Hypothalamus (tissue), 51 donors: ENCODE measurements around the gene ACVR2B.

Experiments
- DNase-seq, 51 donors: peaks; one replicate each; lab custom pipeline; 2025; lab: John Stamatoyannopoulos, UW

ACVR2B gene

DNA sequence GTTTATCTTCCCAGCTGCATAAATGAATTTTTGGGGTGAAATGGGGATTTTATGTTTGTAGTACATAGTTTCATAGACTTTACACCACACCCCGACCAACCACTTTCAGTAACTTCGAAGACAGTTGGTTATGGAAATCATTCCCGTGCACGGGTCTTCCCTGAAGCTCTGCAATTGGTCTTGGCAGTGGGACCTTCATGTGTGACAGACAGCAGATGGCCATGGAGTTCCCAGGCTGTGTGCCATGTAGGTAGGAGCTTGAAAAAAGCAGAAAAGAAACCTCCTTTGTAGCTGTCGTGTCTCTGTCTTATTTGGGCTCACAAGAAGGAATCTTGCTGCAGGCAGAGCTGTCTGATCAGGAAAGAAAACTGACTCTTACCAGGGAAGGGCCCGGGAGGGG lies 68.3 kb downstream of the ACVR2B start:
- no peak for DNase-seq

GRCh38 chr3:38524141-38524739 lies 70.5 kb downstream of the ACVR2B start:
- DNase-seq = no peak

- no peak for DNase-seq
Observed at GRCh38 chr3:38526792-38527191, 73.1 kb downstream of the ACVR2B start.

GRCh38 chr3:38528457-38528856 lies 74.8 kb downstream of the ACVR2B start:
- DNase-seq = no peak

DNA sequence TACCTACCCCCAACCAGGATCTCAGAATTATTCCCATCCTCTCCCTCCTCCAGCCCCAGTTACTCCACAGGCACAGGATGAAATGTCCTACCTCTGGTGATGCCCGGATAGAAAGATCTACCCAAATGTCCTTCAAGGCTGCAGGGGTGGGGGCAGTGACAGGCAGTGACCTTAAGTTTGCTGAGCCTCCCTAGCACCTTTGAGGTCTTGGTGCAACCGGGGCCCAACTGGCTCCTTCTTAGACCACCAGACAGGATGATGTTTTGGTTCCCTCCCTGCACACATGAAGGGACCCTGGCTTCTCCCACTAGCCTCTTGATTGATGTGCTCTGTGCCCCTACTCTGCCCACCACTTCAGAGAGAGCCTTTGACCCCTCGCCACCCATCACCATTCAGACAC lies 78.8 kb downstream of the ACVR2B start:
- no peak for DNase-seq

DNA sequence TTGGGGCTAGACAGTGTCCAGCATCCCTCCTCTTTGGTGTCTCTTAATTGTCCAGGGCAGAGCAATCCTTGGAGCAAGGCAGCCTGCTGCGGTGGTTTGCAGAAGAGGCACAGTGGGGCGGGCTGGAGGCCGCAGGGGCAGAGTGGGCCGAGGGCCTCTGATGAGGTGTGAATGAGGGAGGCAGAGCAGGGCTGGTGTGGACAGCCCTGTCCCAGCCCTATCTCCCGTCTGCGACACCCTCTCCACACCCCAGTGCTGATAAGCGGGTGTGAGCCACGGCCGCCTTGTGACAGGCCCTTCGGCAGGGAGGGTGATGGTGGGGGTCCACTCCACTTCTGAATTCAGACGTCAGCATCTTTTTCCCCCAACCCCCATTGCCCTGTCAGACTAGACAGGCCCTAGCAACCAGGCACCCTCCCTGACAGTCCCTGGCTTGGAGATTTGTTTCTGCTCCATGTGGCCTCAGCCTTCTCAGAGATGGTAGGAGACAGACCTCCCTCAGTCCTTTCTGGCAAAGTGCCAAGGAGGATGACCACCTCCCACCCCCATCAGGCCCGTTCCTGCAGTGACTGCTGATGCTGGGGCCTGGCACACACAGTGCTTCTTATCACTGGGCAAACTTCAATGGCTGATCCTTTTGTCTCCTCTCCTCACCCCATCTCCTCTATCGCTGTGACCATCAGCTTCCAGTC lies 79.7 kb downstream of the ACVR2B start:
- DNase-seq = no peak

GRCh38 chr3:38534180-38534579 lies 80.5 kb downstream of the ACVR2B start:
- DNase-seq = no peak

GRCh38 chr3:38534604-38535003 lies 80.9 kb downstream of the ACVR2B start:
- DNase-seq = no peak

DNA sequence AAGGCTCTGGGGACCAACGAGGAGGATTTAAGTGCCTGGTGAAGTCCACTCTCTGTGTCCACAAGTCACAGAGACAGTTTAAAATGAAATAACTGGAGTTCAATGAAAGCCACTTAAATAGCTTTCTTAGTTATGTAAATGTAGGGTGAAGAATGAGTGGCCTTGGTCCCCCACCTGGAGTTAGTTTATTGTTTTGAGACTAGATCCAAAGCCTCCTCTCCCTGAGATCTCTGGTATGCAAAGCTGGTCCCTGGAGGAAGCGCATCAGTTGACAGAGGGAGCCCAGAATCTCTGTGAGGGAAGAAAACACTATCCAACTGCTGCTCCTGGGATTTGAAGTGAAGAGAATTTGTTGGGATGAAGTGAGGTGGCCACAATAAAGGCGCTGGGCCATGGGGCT lies 83.0 kb downstream of the ACVR2B start:
- DNase-seq = no peak

GRCh38 chr3:38538773-38539353 lies 85.2 kb downstream of the ACVR2B start:
- no peak for DNase-seq

- no peak for DNase-seq
Observed at GRCh38 chr3:38541806-38542205, 88.1 kb downstream of the ACVR2B start.
